GM13977 (cell line): ENCODE data around the gene PIP5K1B.
A peak's percentile ranks its signal among the peaks of the same experiment; 100 is the strongest.

ENCODE experiments used
- DNase-seq: peaks from one replicate; pipeline ENCODE4 v3.0.0; 2012; ENCODE audit warnings: low spot score
- CTCF ChIP-seq: IDR thresholded peaks from 2 replicates; pipeline ENCODE4 v1.5.1; 2012; ENCODE audit warnings: mild to moderate bottlenecking, control low read depth; ENCODE audit not compliant: insufficient read depth; ENCODE audit errors: extremely low read depth, missing control alignments
- in situ Hi-C: fragments of 300-500 bp; cut with MboI; formaldehyde crosslinking; loops from one replicate; pipeline ENCODE4 v1.12.0; 2022; ENCODE audit warnings: low sequenced_read_pairs, low pct_unique_long_range_greater_than_20kb, mixed read lengths, inconsistent platforms; ENCODE audit not compliant: unreplicated experiment

PIP5K1B gene

GRCh38 chr9:69028754-69029153 lies 323.7 kb downstream of the PIP5K1B start:
- no peak for DNase-seq
- no peak for TF ChIP-seq CTCF
- in situ Hi-C loops, result no loop called here

- DNase-seq, result no peak
- in situ Hi-C loops, result no loop called here
- TF ChIP-seq CTCF, result no peak
Measured at GRCh38 chr9:69029535-69029934, 324.5 kb downstream of the PIP5K1B start.

- in situ Hi-C loops, result no loop called here
- no peak for DNase-seq
- no peak for TF ChIP-seq CTCF
Measured at GRCh38 chr9:69030851-69031645, 326.0 kb downstream of the PIP5K1B start.

GRCh38 chr9:69034071-69034470 lies 329.0 kb downstream of the PIP5K1B start:
- DNase-seq, result no peak
- in situ Hi-C loops, result no loop called here
- TF ChIP-seq CTCF, result no peak

- DNase-seq, result peak; percentile 91
- TF ChIP-seq CTCF, result peak; percentile 99
- in situ Hi-C loops, result no loop called here
Measured at GRCh38 chr9:69035438-69036308, 330.6 kb downstream of the PIP5K1B start, which contains the start of gene FXN. Gene FXN, plus strand, starts transcription at chr9:69035752. Its CDS starts 31 bp downstream, at chr9:69035783.

- peak; percentile 53 for DNase-seq
- no peak for TF ChIP-seq CTCF
- in situ Hi-C loops, result no loop called here
Measured at GRCh38 chr9:69036309-69036708, 331.3 kb downstream of the PIP5K1B start.
